Choroid plexus epithelial cell (primary cell): ENCODE results near the gene NECTIN1.

Experiments used
- DNase-seq: peaks from one replicate; pipeline ENCODE4 v3.0.0-alpha.2; 2010; ENCODE audit warnings: low read depth
- H3K4me3 ChIP-seq: 2 replicates; pipeline ENCODE4 v1.5.1; 2011; ENCODE audit warnings: low read depth, mild to moderate bottlenecking, control low read depth, low read length, moderate library complexity
- CTCF ChIP-seq: conservative IDR thresholded peaks from 2 replicates; pipeline ENCODE4 v1.5.1; 2011; ENCODE audit warnings: low read depth, mild to moderate bottlenecking, control low read depth, inconsistent platforms, low read length, moderate library complexity

The NECTIN1 gene

GRCh38 chr11:119624102-119624615, 104.8 kb downstream of the NECTIN1 start:
- no peak for DNase-seq
- H3K4me3 ChIP-seq = no peak overlapping the region
- TF ChIP-seq CTCF = peak; percentile 52

GRCh38 chr11:119623682-119624081, 105.3 kb downstream of the NECTIN1 start:
- no peak for TF ChIP-seq CTCF
- no peak for DNase-seq
- no peak overlapping the region for H3K4me3 ChIP-seq

DNA sequence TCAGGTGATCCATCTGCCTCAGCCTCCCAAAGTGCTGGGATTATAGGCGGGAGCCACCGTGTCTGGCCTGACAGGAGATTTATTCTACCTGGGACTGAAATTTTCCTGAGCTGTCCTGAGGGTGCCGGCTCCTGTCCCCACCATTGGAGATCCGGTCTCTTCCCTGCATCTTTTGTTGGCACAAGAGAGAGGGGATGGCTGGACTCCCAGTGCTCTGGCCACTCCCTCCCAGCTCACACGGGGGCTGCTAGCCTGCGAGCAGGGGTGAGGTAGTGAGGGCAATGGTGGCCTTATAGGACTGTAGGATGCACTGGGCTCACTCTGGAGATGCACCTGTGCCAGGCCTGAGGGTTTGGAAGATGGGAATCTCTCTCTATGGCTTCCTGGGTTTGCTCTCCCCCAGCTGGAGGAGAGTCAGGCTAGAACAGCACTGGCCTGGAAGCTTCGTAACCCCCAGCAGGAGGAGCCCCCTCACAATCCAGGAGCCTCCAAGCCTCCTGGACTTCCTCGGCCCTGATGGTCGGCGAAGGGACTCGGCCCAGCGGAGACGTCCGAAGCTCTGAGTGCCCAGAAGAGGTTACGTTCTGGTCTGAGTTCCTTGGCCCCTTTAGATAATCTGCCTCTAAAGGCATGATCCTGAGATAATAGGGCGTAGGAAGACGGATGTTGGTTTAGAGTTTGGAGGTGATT, 106.4 kb downstream of the NECTIN1 start:
- TF ChIP-seq CTCF = no peak
- H3K4me3 ChIP-seq = no peak overlapping the region
- no peak for DNase-seq

DNA sequence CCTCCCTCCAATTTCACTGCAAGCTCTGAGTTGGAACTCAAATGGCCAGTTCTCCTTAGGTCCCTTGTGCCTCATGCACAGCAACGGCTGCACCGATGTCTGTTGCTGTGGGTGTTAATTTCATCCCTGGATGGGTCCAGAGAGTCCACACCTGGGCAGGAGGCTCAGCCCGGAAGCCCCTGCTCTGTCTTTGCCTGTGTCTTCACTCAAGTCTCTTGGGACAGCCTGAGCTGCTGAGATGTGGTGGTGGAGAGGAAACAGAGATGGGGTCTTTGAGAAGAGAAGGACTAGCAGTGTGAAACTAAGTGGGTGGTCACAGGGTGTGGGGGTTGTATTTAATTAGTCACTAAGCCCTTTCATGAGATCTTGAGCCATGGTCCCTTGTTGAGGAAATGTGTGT, 109.3 kb downstream of the NECTIN1 start:
- no peak for DNase-seq
- no peak for TF ChIP-seq CTCF
- H3K4me3 ChIP-seq = no peak overlapping the region

GRCh38 chr11:119618208-119618909, 110.6 kb downstream of the NECTIN1 start:
- TF ChIP-seq CTCF = no peak
- H3K4me3 ChIP-seq = no peak overlapping the region
- no peak for DNase-seq

DNA sequence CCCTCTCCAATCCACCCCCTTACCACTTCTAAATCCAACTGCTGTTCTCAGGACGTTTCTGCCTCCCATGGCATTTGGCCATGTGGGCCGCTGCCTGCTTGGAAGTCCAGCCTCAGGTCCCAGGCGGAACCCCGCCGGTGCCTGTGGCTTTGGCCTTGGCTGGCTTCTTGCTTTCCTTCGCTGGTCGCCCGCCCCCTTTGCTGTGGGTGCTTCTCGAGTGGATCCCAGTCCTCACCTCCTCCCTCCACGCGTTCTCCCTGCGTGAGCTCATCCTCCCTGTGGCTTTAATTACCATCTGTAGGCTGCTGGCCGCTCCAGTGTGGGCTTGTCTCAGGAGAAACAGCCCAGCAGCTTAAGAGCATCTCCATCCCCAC, 111.7 kb downstream of the NECTIN1 start:
- no peak overlapping the region for H3K4me3 ChIP-seq
- TF ChIP-seq CTCF = no peak
- no peak for DNase-seq
